ENCODE data around the gene NPDC1.

The NPDC1 gene

DNA sequence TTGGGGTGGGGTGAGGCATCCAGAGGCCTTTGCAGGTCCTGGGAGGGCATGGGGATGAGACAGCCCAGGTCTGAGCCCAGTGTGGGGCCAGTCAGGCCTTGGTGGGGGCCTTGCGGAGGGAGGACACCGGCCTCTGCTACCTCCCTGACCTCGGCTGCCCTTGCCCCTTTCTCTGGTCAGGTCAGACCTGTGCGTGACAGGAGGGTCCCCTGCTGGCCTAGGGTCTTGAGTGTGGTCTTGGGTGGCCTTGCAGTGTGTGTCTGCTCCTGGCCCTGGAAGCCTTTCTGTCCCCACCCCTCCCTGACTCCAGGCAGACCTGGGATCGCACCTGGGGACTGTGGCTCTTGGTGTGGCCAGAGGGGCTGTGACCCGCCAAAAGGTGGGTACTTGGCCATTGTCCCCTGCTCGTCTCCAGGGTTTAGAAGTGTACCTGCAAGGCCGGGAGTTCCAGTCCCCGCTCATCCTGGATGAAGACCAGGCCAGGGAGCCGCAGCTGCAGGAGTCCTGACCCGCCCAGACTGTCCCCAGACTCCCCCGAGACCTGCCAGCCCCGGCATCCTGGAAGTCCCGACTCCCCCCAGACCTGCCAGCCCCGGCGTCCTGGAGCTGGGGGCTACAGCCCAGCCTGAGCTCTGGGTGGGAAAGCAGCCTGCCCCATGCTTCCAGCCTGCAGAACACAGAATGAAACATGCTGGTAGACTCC is 36.4 kb upstream of the NPDC1 start:
- whole genome bisulfite sequencing, 2 experiments: 93 to 94% methylated on average over 16 of the region's 16 CpGs
- peaks cover 13% of the 10 kb centered on the region for H3K4me1 ChIP-seq (ENCODE audit: control insufficient read depth, insufficient read depth, low read length)
- H3K9me3 ChIP-seq (ENCODE audit: control insufficient read depth, low read length): no peaks in the 10 kb centered on the region
- H3K36me3 ChIP-seq (ENCODE audit: control insufficient read depth, insufficient read depth, low read length): no peaks in the 10 kb centered on the region
- H3K27ac ChIP-seq (ENCODE audit: insufficient read depth, low read depth, low read length, poor library complexity, severe bottlenecking): no peak overlapping the region
- no peak overlapping the region for H3K4me3 ChIP-seq (ENCODE audit: insufficient read depth, low read depth, low read length)
- peaks cover 66% of the 10 kb centered on the region for H3K27me3 ChIP-seq (ENCODE audit: control insufficient read depth, insufficient read depth, low read length, poor library complexity, severe bottlenecking)

DNA sequence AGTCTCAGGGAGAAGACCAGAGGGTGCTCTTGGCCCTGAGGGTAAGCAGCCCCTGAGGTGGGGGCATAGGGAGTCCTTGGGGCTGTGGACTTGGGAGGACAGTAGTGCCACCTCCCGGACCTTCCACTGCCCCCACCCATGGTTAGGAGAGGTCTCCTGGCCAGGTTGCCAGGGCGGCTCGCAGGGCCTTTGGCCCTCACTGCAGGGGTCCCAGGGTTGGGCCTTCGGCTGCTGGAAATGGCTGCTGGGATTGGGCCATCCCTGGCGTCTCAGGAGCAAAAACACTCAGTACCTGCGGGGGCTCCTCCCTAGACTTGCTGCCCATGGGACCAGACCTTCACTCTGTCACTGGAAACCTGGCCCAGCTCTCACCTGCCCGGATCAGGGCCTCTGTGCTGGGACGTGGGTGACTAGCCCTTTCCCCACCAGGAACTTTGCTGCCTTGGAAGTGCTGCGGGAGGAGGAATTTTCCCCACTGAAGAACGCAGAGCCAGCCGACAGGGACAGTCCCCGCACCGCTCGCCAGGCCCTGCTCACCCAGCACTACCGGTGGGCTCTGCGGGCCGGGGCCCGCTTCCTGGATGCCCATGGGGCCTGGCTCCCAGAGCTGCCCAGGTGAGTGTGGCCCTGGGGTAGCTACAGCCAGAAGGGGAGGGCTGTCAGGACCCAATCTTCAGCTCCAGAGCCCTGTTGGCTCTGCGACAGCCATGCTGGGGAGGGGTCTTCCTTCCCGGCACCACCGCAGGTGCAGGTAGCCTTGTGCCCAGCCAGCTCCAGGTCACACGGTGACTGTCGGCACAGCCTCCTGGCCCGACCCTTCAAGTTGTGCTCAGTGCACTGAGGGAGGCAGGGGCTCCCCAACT is 34.5 kb upstream of the NPDC1 start:
- WGBS, 2 experiments: 89 to 92% methylated on average over 24 of the region's 24 CpGs
- Histone ChIP-seq H3K36me3 (ENCODE audit: control insufficient read depth, insufficient read depth, low read length) (no peaks in the 10 kb centered on the region), H3K27me3 (ENCODE audit: control insufficient read depth, insufficient read depth, low read length, poor library complexity, severe bottlenecking) (peaks cover 75% of the 10 kb centered on the region)

GRCh38 chr9:137079401-137079787 is 33.4 kb upstream of the NPDC1 start:
- Histone ChIP-seq H3K4me3 (ENCODE audit: insufficient read depth, low read depth, low read length) (no peak overlapping the region), H3K4me1 (ENCODE audit: control insufficient read depth, insufficient read depth, low read length) (peaks cover 10% of the 10 kb centered on the region), H3K27ac (ENCODE audit: insufficient read depth, low read depth, low read length, poor library complexity, severe bottlenecking) (no peak overlapping the region), H3K36me3 (ENCODE audit: control insufficient read depth, insufficient read depth, low read length) (no peaks in the 10 kb centered on the region), H3K27me3 (ENCODE audit: control insufficient read depth, insufficient read depth, low read length, poor library complexity, severe bottlenecking) (peaks cover 72% of the 10 kb centered on the region), H3K9me3 (ENCODE audit: control insufficient read depth, low read length) (no peaks in the 10 kb centered on the region)
- WGBS, 2 experiments: 83 to 85% methylated on average over 13 of the region's 13 CpGs

More for the DNA sequence above, 34.5 kb upstream of the NPDC1 start:
- Histone ChIP-seq H3K9me3 (ENCODE audit: control insufficient read depth, low read length) (no peaks in the 10 kb centered on the region), H3K4me3 (ENCODE audit: insufficient read depth, low read depth, low read length) (no peak overlapping the region), H3K27ac (ENCODE audit: insufficient read depth, low read depth, low read length, poor library complexity, severe bottlenecking) (no peak overlapping the region), H3K4me1 (ENCODE audit: control insufficient read depth, insufficient read depth, low read length) (peaks cover 10% of the 10 kb centered on the region)

- Histone ChIP-seq H3K27ac (ENCODE audit: insufficient read depth, low read depth, low read length, poor library complexity, severe bottlenecking) (no peak overlapping the region), H3K4me3 (ENCODE audit: insufficient read depth, low read depth, low read length) (no peak overlapping the region), H3K4me1 (ENCODE audit: control insufficient read depth, insufficient read depth, low read length) (peaks cover 10% of the 10 kb centered on the region), H3K27me3 (ENCODE audit: control insufficient read depth, insufficient read depth, low read length, poor library complexity, severe bottlenecking) (peaks cover 71% of the 10 kb centered on the region), H3K9me3 (ENCODE audit: control insufficient read depth, low read length) (no peaks in the 10 kb centered on the region), H3K36me3 (ENCODE audit: control insufficient read depth, insufficient read depth, low read length) (no peaks in the 10 kb centered on the region)
- 36 to 38% methylated on average over 51 of the region's 51 CpGs for WGBS, 2 experiments
Observed at GRCh38 chr9:137078701-137079400, 32.9 kb upstream of the NPDC1 start.

GRCh38 chr9:137077758-137078693 is 32.0 kb upstream of the NPDC1 start:
- Histone ChIP-seq H3K4me1 (ENCODE audit: control insufficient read depth, insufficient read depth, low read length) (peaks cover 10% of the 10 kb centered on the region), H3K4me3 (ENCODE audit: insufficient read depth, low read depth, low read length) (peak overlapping the region; percentile 21), H3K9me3 (ENCODE audit: control insufficient read depth, low read length) (no peaks in the 10 kb centered on the region), H3K27me3 (ENCODE audit: control insufficient read depth, insufficient read depth, low read length, poor library complexity, severe bottlenecking) (peaks cover 75% of the 10 kb centered on the region), H3K36me3 (ENCODE audit: control insufficient read depth, insufficient read depth, low read length) (no peaks in the 10 kb centered on the region), H3K27ac (ENCODE audit: insufficient read depth, low read depth, low read length, poor library complexity, severe bottlenecking) (no peak overlapping the region)
- WGBS, 2 experiments: 10% methylated on average over 76 of the region's 76 CpGs

DNA sequence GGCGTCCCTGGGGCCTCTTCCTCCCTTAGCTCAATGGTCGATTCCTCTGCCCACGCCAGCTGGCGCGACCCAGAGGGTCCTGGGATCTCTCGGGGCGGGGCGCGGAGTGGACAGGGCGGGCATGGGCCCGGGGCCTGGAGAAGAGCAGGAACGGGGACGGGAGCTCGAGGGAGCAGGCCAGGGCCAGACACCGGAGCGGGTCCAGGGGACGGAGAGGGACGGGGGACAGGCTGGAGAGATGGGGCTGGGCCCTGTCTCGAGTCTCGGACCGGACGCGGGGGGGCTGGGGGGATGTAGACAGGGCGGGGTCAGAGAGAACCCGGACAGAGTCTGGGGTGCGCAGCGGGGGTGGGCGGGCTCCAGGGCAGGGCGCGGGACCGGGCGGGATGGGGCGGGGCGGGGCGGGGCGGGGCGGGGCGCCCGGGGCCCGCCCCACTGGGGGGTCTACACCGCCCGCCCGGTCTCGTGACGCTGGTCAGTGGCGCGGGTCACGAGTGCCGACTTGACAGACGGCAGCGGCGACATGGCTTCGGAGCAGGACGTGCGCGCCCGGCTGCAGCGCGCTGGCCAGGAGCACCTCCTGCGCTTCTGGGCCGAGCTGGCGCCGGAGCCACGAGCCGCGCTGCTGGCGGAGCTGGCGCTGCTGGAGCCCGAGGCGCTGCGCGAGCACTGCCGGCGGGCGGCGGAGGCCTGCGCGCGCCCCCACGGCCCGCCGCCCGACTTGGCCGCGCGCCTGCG is 31.2 kb upstream of the NPDC1 start, which contains the start of gene UAP1L1:
TSS of gene UAP1L1 (plus strand) at position 508 of the 738 bp plus-strand sequence. CDS start at position 524, 16 bp downstream.
- no peak within 1 kb of the TSS for H3K27ac ChIP-seq (ENCODE audit: insufficient read depth, low read depth, low read length, poor library complexity, severe bottlenecking)
- peaks cover 75% of the 10 kb centered on the region for H3K27me3 ChIP-seq (ENCODE audit: control insufficient read depth, insufficient read depth, low read length, poor library complexity, severe bottlenecking)
- peaks cover 10% of the 10 kb centered on the region for H3K4me1 ChIP-seq (ENCODE audit: control insufficient read depth, insufficient read depth, low read length)
- H3K36me3 ChIP-seq (ENCODE audit: control insufficient read depth, insufficient read depth, low read length): no peaks in the 10 kb centered on the region
- 4% methylated on average over 87 of the region's 87 CpGs for WGBS, 2 experiments
- no peaks in the 10 kb centered on the region for H3K9me3 ChIP-seq (ENCODE audit: control insufficient read depth, low read length)
- peak within 1 kb of the TSS; percentile 21 for H3K4me3 ChIP-seq (ENCODE audit: insufficient read depth, low read depth, low read length)

DNA sequence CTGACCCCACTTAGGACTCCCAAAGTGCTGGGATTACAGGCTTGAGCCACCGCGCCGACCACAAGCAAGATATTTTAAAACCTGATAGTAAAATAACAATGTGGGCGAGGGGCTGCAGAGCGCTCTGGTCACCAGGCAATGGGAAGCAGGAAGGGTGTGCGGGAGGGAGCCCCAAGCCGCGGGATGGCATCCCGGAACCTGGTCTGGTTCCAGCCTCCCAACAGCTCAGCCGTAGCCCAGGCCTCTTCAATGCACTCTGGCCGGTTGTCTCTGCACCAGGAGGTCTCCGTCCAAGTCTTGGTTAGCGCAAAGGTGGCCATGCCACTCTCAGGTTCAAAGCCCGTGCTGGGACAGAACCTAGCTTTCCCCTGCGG is 30.6 kb upstream of the NPDC1 start:
- Histone ChIP-seq H3K4me1 (ENCODE audit: control insufficient read depth, insufficient read depth, low read length) (peaks cover 10% of the 10 kb centered on the region), H3K27ac (ENCODE audit: insufficient read depth, low read depth, low read length, poor library complexity, severe bottlenecking) (no peak overlapping the region), H3K27me3 (ENCODE audit: control insufficient read depth, insufficient read depth, low read length, poor library complexity, severe bottlenecking) (peaks cover 69% of the 10 kb centered on the region), H3K9me3 (ENCODE audit: control insufficient read depth, low read length) (no peaks in the 10 kb centered on the region), H3K36me3 (ENCODE audit: control insufficient read depth, insufficient read depth, low read length) (no peaks in the 10 kb centered on the region), H3K4me3 (ENCODE audit: insufficient read depth, low read depth, low read length) (no peak overlapping the region)
- WGBS, 2 experiments: 74 to 76% methylated on average over 15 of the region's 15 CpGs

- H3K27me3 ChIP-seq (ENCODE audit: control insufficient read depth, insufficient read depth, low read length, poor library complexity, severe bottlenecking): peaks cover 62% of the 10 kb centered on the region
Observed at GRCh38 chr9:137075275-137075775, 29.3 kb upstream of the NPDC1 start.

More at GRCh38 chr9:137075275-137075775, 29.3 kb upstream of the NPDC1 start:
- no peaks in the 10 kb centered on the region for H3K9me3 ChIP-seq (ENCODE audit: control insufficient read depth, low read length)
- no peak overlapping the region for H3K27ac ChIP-seq (ENCODE audit: insufficient read depth, low read depth, low read length, poor library complexity, severe bottlenecking)
- no peaks in the 10 kb centered on the region for H3K36me3 ChIP-seq (ENCODE audit: control insufficient read depth, insufficient read depth, low read length)
- H3K4me1 ChIP-seq (ENCODE audit: control insufficient read depth, insufficient read depth, low read length): peaks cover 14% of the 10 kb centered on the region
- WGBS, 2 experiments: 76 to 79% methylated on average over 12 of the region's 12 CpGs
- no peak overlapping the region for H3K4me3 ChIP-seq (ENCODE audit: insufficient read depth, low read depth, low read length)

Measured in ectodermal cell (in vitro differentiated cells).